ENCODE results near the gene BTK.

Gene BTK

DNA sequence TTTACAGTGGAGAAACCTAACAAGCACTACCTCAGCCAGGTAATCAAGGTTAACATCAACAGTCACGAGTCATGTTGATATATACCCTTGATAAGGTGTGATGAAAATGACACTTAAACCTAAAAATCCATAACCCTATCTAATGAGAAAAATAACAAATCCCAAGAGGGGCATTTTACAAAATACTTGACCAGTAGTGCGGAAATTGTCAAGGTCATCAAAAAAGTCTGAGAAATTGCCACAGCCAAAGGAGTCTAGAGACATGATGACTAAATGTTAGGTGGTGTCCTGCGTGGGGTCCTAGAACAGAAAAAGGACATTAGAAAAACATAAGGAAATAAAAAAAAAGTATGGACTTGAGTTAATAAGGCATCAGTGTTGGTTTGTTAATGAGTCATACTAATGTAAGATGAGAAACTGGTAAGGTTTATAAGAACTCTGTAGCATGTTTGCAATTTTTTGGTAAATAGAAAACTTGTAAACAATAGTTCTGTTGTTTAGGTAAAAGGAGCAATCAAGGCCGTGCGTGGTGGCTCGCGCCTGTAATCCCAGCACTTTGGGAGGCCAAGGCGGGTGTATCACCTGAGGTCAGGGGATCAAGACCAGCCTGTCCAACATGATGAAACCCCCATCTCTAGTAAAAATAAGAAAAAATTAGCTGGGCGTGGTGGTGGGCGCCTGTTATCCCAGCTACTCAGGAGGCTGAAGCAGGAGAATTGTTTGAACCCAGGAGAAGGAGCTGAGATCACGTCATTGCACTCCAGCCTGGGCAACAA lies 7.7 kb upstream of the BTK start:
- DNase-seq: no peak

- no peak for DNase-seq
These were observed 5.8 kb upstream of the BTK start for GRCh38 chrX:101391831-101392230.

GRCh38 chrX:101390664-101391525 lies 4.9 kb upstream of the BTK start, which contains the start of gene RPL36A:
RPL36A (plus strand) TSS chrX:101391011; CDS start chrX:101391044, 33 bp downstream.
- peak; percentile 89 for DNase-seq

DNA sequence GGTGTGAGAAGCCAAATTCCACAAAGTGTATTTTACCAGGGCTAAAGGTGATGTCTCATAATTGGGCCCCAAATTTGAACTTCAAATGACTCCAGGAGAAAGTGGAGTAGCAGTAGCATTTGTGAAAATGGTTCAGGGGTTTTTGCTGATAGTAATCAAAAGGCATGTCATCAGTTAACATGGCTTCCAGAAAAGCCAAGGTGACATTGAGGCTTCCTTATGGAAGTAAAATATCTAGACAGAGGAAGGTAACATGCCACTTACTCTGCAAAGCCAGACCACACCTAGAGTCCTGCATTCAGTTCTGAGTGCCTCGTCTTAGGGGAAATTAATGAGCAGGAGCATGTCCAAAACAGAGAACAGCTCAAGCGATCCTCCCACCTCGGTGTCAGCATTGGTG lies 2.6 kb upstream of the BTK start:
- no peak for DNase-seq

GRCh38 chrX:101386542-101386885 lies 523 bp upstream of the BTK start:
- no peak for DNase-seq

- DNase-seq: no peak
These were observed 836 bp downstream of the BTK start for GRCh38 chrX:101385026-101385684.

DNA sequence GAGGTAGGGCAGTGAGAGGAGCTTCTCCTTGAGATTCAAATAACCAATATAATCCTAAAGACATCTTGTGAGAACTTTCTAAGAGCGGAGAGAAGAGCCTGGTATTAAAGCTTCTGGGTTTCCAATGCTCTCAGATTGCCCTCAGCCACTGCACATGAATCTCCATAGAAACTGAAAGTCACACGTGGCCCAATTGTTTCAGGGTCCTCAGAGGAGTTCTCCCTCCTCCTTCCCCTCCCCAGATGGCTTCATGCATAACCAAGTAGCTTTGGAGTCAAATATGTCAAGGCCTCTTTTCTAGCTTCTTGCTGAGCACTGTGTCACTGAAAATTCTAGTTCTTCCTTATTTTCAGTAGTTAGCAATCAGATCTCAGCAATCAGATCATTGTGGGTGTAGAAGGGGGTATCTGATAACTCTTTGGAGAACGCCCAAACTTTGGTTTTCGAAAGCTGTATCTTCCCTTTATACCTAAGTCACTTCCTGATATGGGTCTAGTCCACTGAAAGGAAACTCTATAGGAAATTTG lies 2.2 kb downstream of the BTK start:
- DNase-seq: no peak

GRCh38 chrX:101377547-101377946 lies 8.4 kb downstream of the BTK start:
- no peak for DNase-seq

- no peak for DNase-seq
These were observed 15.0 kb downstream of the BTK start for GRCh38 chrX:101370888-101371504.

- DNase-seq: no peak
These were observed 16.3 kb downstream of the BTK start for GRCh38 chrX:101369687-101370086.

GRCh38 chrX:101368800-101369199 lies 17.2 kb downstream of the BTK start:
- peak; percentile 54 for DNase-seq

- DNase-seq: no peak
These were observed 20.6 kb downstream of the BTK start for GRCh38 chrX:101365301-101365795.

GRCh38 chrX:101362757-101363156 lies 23.2 kb downstream of the BTK start:
- no peak for DNase-seq

GRCh38 chrX:101362116-101362515 lies 23.9 kb downstream of the BTK start:
- no peak for DNase-seq

- no peak for DNase-seq
These were observed 25.6 kb downstream of the BTK start for GRCh38 chrX:101360390-101360789.

- DNase-seq: no peak
These were observed 26.0 kb downstream of the BTK start for GRCh38 chrX:101359966-101360365.

DNA sequence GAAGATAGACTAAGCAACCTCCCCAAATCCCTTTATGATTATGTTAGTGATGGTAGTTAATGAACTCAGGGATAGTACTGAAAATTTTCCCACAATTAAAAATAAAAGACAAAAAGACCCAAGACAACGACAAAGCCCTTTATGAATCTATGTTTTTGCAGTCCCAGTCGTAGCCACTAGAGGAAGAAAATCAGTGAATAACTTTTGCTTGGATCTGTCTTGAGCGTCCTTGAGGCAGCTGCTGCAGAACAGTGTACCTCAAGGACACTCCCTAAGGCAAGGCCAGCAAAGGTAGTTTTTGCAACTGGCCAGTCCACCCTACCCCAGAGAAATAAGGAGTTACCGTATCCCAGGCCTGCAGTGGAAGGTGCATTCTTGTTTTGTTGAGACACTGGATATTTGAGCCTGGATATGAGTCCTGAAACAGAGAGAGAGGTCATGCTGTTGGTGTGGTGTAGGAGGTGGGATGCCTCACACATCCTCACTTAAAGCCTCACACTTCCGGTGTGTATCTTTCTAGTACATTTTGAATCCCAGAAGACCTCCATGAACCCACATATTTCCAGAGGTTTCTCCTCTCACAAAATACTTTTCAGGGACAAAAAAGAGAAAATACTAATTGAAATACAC lies 28.7 kb downstream of the BTK start:
- no peak for DNase-seq

DNA sequence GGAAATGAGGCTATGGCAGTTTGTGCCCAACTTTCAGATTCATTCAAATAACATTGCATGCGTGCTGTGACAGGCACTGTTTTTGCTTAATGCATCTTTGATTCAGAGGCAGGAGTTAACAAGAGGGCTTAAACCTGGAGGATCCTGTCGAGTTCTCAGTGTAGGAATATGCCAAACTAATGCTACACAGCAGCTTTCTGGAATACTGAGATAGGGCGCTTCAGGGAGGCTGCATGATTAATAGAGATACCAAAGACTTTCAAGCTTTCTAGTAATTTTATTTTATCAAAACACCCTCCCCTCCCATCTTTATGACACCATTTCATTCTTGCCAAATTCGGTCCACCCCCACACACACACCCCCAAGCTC lies 36.8 kb downstream of the BTK start:
- no peak for DNase-seq

GRCh38 chrX:101348452-101349192 lies 37.4 kb downstream of the BTK start, which contains the start of gene TIMM8A:
TIMM8A (minus strand) TSS chrX:101348742; CDS start chrX:101348664, 78 bp downstream.
- DNase-seq: peak; percentile 70

- no peak for DNase-seq
These were observed 38.0 kb downstream of the BTK start for GRCh38 chrX:101347859-101348451.

DNA sequence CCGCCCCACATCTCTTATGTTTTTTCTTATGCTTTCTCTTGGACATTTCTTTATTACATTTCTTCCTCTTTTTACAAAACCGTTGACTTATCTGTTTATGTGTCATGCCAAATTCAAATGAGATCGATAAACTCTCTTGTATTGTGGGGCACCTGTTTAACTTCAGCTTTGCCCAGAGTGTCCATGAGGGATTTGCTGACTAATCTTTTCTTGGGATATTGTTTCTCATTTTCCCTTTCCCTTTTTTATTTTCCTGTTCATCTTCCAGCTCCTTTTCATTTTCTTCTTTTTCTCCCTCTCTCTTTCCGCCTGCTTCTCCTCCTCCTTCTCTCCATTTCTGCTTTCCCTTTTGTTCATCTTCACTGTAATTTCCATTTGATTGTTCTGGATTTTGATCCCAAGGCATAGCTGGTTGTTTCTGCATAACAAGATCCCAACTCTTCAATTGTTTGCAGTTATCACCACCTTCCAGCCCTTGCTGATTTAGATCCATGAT lies 48.2 kb downstream of the BTK start:
- no peak for DNase-seq

All from GDM1 (cell line).